ENCODE measurements around the gene TMED6.
"Not testable (repeated sequence)": the region's sequence is repeated elsewhere in the genome, so short reads cannot be mapped to it uniquely, and the experiment has no call there.

DNA sequence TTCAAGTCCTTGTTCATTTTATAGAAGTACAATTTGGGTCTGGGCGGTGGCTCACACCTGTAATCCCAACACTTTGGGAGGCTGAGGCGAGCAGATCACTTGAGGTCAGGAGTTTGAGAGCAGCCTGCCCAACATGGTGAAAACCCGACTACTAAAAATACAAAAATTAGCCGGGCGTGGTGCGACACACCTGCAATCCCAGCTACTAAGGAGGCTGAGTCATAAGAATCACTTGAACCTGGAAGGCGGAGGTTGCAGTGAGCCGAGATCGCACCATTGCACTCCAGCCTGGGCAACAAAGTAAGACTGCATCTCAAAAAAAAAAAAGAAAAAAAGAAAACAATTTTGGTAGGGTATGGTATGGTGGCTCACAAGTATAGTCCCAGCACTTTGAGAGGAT is 8.5 kb upstream of the TMED6 start:
- TF ChIP-seq, protein P1, sequence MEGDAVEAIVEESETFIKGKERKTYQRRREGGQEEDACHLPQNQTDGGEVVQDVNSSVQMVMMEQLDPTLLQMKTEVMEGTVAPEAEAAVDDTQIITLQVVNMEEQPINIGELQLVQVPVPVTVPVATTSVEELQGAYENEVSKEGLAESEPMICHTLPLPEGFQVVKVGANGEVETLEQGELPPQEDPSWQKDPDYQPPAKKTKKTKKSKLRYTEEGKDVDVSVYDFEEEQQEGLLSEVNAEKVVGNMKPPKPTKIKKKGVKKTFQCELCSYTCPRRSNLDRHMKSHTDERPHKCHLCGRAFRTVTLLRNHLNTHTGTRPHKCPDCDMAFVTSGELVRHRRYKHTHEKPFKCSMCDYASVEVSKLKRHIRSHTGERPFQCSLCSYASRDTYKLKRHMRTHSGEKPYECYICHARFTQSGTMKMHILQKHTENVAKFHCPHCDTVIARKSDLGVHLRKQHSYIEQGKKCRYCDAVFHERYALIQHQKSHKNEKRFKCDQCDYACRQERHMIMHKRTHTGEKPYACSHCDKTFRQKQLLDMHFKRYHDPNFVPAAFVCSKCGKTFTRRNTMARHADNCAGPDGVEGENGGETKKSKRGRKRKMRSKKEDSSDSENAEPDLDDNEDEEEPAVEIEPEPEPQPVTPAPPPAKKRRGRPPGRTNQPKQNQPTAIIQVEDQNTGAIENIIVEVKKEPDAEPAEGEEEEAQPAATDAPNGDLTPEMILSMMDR (IDR thresholded peaks at IDR 0.05) = not testable (repeated sequence)
- TF ChIP-seq POLR2AphosphoS5 (IDR thresholded peaks at IDR 0.05); POLR2A (IDR thresholded peaks at IDR 0.05; ENCODE audit: low read depth); EP300 (IDR thresholded peaks at IDR 0.05): not testable (repeated sequence)
